NCI-H1092 treated with DMSO at 0.1 percent for 48 hours (cell line): Measurements from ENCODE around the gene AVP.
A peak's percentile ranks its signal among the peaks of the same experiment; 100 is the strongest.

Source experiments
- DNase-seq: peaks from one replicate; lab custom pipeline; 2025; lab: John Stamatoyannopoulos, UW

AVP gene

GRCh38 chr20:3047486-3048419, 36.8 kb downstream of the AVP start:
- no peak for DNase-seq

GRCh38 chr20:3046677-3047462, 37.7 kb downstream of the AVP start:
- peak; percentile 35 for DNase-seq

- peak; percentile 81 for DNase-seq
Measured at GRCh38 chr20:3045816-3046676, 38.5 kb downstream of the AVP start, which contains the start of gene MRPS26. MRPS26 (plus strand) TSS chr20:3046052; CDS start chr20:3046069, 17 bp downstream.

GRCh38 chr20:3045042-3045815, 39.3 kb downstream of the AVP start:
- DNase-seq = peak; percentile 81

- DNase-seq = no peak
Measured at GRCh38 chr20:3044336-3044965, 40.1 kb downstream of the AVP start.

DNA sequence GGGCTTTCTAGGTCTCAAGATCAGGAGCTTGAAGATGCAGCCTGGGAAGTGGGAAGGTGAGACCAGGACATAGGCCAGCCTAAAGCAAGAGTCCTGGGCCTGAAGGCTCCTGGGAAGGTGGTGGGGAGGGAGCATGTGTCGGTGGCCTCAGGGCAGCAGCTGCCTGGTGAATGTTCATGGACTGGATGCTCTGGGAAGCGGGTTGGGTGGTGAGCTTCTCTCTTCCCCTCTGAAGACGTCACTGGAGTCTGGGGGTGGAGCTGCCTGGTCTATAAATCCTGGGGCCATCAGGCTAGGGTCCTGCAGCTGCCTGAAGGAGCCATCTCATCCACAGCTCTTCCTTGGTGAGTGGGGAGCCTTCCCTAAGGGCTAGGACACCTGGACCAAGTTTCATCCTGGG, 41.2 kb downstream of the AVP start, which contains the start of gene GNRH2:
GNRH2 (plus strand) TSS at position 301 of the 400 bp plus-strand sequence. CDS start 793 bp downstream, outside the sequence.
- no peak for DNase-seq

DNA sequence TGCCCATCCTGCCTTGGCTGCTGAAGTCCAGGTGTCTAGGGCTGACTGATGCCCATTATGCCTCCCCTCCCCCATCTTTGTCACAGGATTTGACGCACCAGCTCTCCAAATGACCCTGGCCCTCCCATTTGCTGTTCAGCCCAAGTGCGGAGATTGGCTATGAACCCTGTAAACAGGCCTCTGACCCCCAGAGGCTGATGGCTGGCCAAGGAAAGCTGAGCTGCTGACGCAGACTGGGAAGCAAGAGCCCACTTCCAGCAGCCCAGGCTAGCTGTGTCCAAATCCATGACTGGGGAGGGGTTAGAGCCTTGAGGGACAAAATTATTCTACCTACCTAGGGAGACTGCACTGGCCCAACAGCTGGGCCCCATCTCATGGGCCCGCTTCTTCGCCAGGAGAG, 41.9 kb downstream of the AVP start:
- DNase-seq = no peak

DNA sequence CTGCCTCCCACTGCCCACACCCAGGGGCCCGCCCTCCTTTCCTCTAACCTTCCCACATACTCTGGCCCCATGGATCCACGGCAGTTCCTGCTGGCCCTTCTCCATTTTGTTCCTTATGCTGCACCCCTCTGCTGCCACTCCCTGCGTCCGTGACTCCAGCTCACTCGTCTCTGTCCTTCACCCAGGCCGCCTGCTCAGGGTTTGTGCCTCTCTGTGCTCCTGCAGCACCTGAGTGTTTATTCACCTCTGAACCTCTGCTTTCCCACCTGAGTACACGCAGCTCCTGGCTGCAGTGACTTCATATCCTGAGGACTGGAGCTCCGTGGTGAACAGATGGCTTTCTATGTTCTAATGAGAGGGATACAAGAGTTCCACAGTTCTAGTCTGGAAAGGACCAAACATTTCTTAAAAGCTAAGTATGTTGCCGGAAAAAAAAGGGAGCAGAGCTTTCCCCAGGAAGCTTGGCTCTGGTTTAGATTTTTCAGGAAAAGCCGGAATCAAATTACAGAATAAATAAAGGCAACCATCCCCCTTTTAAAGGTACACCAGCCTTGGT, 42.6 kb downstream of the AVP start:
- DNase-seq = peak; percentile 24

GRCh38 chr20:3040086-3040485, 44.4 kb downstream of the AVP start:
- DNase-seq = no peak

- DNase-seq = no peak
Measured at GRCh38 chr20:3039426-3039825, 45.1 kb downstream of the AVP start.

- no peak for DNase-seq
Measured at GRCh38 chr20:3038454-3038853, 46.1 kb downstream of the AVP start.

- DNase-seq = no peak
Measured at GRCh38 chr20:3037654-3038053, 46.9 kb downstream of the AVP start.

DNA sequence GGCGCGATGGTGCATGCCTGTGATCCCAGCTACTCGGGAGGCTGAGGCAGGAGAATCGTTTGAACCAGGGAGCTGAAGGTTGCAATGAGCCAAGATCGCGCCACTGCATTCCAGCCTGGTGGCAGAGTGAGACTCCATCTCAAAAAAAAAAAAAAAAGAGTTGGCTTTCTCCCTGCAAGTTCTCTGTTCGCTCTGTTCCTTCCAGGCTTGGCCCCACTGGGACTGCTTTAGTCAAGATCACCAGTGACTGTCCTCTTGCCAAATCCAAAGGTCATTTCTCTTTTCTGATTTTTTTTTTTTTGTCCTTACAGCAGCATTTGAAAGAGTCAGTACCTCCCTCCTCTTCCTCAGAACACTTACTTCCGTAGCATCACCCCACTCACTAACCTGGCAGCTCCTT, 51.9 kb downstream of the AVP start:
- no peak for DNase-seq
